HG03565 (cell line): ENCODE data around the gene SLC25A17.
"Not testable (repeated sequence)": the region's sequence is repeated elsewhere in the genome, so short reads cannot be mapped to it uniquely, and the experiment has no call there.

Experiments used
- ATAC-seq: cut with Tn5 transposase; IDR thresholded peaks from one replicate; pipeline ENCODE4 v1.9.1; 2021; ENCODE audit warnings: mild to moderate bottlenecking, moderate library complexity; ENCODE audit not compliant: unreplicated experiment

Gene SLC25A17

GRCh38 chr22:40818747-40819598 lies at the start of gene SLC25A17:
Gene SLC25A17 (minus strand): TSS chr22:40819346. CDS start chr22:40819248, 98 bp downstream.
- peak; percentile 62 for ATAC-seq

- not testable (repeated sequence) for ATAC-seq
Measured at GRCh38 chr22:40868379-40868778, 49.2 kb upstream of the SLC25A17 start.

- ATAC-seq: no peak
Measured at GRCh38 chr22:40867109-40867508, 48.0 kb upstream of the SLC25A17 start.

GRCh38 chr22:40862537-40862936 lies 43.4 kb upstream of the SLC25A17 start:
- ATAC-seq: no peak

- ATAC-seq: no peak
Measured at GRCh38 chr22:40862013-40862412, 42.9 kb upstream of the SLC25A17 start, which contains the start of gene DNAJB7. Gene DNAJB7 (minus strand): TSS chr22:40862113. CDS start chr22:40861994, 119 bp downstream.

- no peak for ATAC-seq
Measured at GRCh38 chr22:40857309-40857855, 38.2 kb upstream of the SLC25A17 start.

- peak; percentile 68 for ATAC-seq
Measured at GRCh38 chr22:40856513-40857308, 37.6 kb upstream of the SLC25A17 start, which contains the start of the genes ST13 and XPNPEP3. Gene ST13 (minus strand): TSS chr22:40856639. CDS start chr22:40856540, 99 bp downstream. Gene XPNPEP3 (plus strand): TSS chr22:40857148. CDS start chr22:40857182, 34 bp downstream.

GRCh38 chr22:40855979-40856512 lies 36.9 kb upstream of the SLC25A17 start:
- no peak for ATAC-seq

GRCh38 chr22:40855071-40855978 lies 36.2 kb upstream of the SLC25A17 start:
- ATAC-seq: no peak

- no peak for ATAC-seq
Measured at GRCh38 chr22:40853961-40854360, 34.8 kb upstream of the SLC25A17 start.

- no peak for ATAC-seq
Measured at GRCh38 chr22:40853333-40853732, 34.2 kb upstream of the SLC25A17 start.

GRCh38 chr22:40845816-40846215 lies 26.7 kb upstream of the SLC25A17 start:
- ATAC-seq: not testable (repeated sequence)

GRCh38 chr22:40844951-40845350 lies 25.8 kb upstream of the SLC25A17 start:
- ATAC-seq: no peak

GRCh38 chr22:40838486-40838885 lies 19.3 kb upstream of the SLC25A17 start:
- no peak for ATAC-seq

GRCh38 chr22:40834619-40835018 lies 15.5 kb upstream of the SLC25A17 start:
- ATAC-seq: no peak

GRCh38 chr22:40829131-40829530 lies 10.0 kb upstream of the SLC25A17 start:
- ATAC-seq: no peak

- no peak for ATAC-seq
Measured at GRCh38 chr22:40826984-40827741, 8.0 kb upstream of the SLC25A17 start.

- ATAC-seq: not testable (repeated sequence)
Measured at GRCh38 chr22:40826292-40826691, 7.1 kb upstream of the SLC25A17 start.

- ATAC-seq: no peak
Measured at GRCh38 chr22:40823426-40823825, 4.3 kb upstream of the SLC25A17 start.
